H9 (cell line): Measurements from ENCODE around the gene MRPS17. TPM values are rescaled to one million over a fixed set of nuclear protein-coding genes. Genes with fewer than 3 reads are reported as not detected.
A peak's percentile ranks its signal among the peaks of the same experiment; 100 is the strongest.
"Not testable (repeated sequence)": the region's sequence is repeated elsewhere in the genome, so short reads cannot be mapped to it uniquely, and the experiment has no call there.

Source experiments
- DNase-seq: peaks from one replicate; pipeline ENCODE4 v3.0.0-alpha.2; 2017
- H2AFZ ChIP-seq: one replicate; pipeline ENCODE4 v1.6.1; 2013; ENCODE audit warnings: mild to moderate bottlenecking, low read length, control low read depth, moderate library complexity
- H2AK5ac ChIP-seq: 2 replicates; pipeline ENCODE4 v1.6.1; 2013; ENCODE audit warnings: low read length, control low read depth, mixed read lengths; ENCODE audit not compliant: insufficient read length
- H2BK120ac ChIP-seq: one replicate; pipeline ENCODE4 v1.6.1; 2013; ENCODE audit warnings: low read depth, mild to moderate bottlenecking, low read length, control low read depth, inconsistent platforms; ENCODE audit not compliant: poor library complexity, severe bottlenecking
- H2BK12ac ChIP-seq: 2 replicates; pipeline ENCODE4 v1.6.1; 2013; ENCODE audit warnings: low read length, control low read depth, mixed read lengths, low read depth; ENCODE audit not compliant: insufficient read length
- H2BK15ac ChIP-seq: 2 replicates; pipeline ENCODE4 v1.6.1; 2013; ENCODE audit warnings: low read depth, low read length, control low read depth
- H2BK20ac ChIP-seq: one replicate; pipeline ENCODE4 v1.6.1; 2013; ENCODE audit warnings: low read depth, mild to moderate bottlenecking, low read length, control low read depth, inconsistent platforms; ENCODE audit not compliant: poor library complexity, severe bottlenecking
- H2BK5ac ChIP-seq: 2 replicates; pipeline ENCODE4 v1.6.1; 2013; ENCODE audit warnings: low read length, control low read depth, mixed read lengths; ENCODE audit not compliant: insufficient read length
- H3K14ac ChIP-seq: 2 replicates; pipeline ENCODE4 v1.6.1; 2013; ENCODE audit warnings: low read length, control low read depth; ENCODE audit not compliant: insufficient read depth
- H3K18ac ChIP-seq: 2 replicates; pipeline ENCODE4 v1.6.1; 2013; ENCODE audit warnings: low read depth, mild to moderate bottlenecking, mixed read lengths, low read length, control low read depth; ENCODE audit not compliant: insufficient read length
- H3K23ac ChIP-seq: 2 replicates; pipeline ENCODE4 v1.6.1; 2013; ENCODE audit warnings: low read length, control low read depth, mixed read lengths, low read depth; ENCODE audit not compliant: insufficient read length
- H3K23me2 ChIP-seq: 2 replicates; pipeline ENCODE4 v1.6.1; 2013; ENCODE audit warnings: low read depth, mild to moderate bottlenecking, mixed read lengths, low read length, control low read depth; ENCODE audit not compliant: insufficient read length, poor library complexity, severe bottlenecking
- H3K27ac ChIP-seq: 2 replicates; pipeline ENCODE4 v1.5.1; 2013; ENCODE audit warnings: low read length, control low read depth, mixed read lengths, low read depth; ENCODE audit not compliant: insufficient read length
- H3K27me3 ChIP-seq: 2 replicates; pipeline ENCODE4 v1.6.1; 2013; ENCODE audit warnings: low read length, control low read depth, inconsistent platforms; ENCODE audit not compliant: insufficient read depth
- H3K4ac ChIP-seq: 2 replicates; pipeline ENCODE4 v1.6.1; 2013; ENCODE audit warnings: low read depth, mild to moderate bottlenecking, control low read depth, inconsistent platforms, low read length, moderate library complexity
- H3K4me1 ChIP-seq: 2 replicates; pipeline ENCODE4 v1.6.1; 2013; ENCODE audit warnings: low read length, control low read depth, inconsistent platforms; ENCODE audit not compliant: insufficient read depth
- H3K4me2 ChIP-seq: 2 replicates; pipeline ENCODE4 v1.6.1; 2013; ENCODE audit warnings: low read length, control low read depth, mixed read lengths; ENCODE audit not compliant: insufficient read length, insufficient read depth
- H3K56ac ChIP-seq: 2 replicates; pipeline ENCODE4 v1.6.1; 2013; ENCODE audit warnings: low read depth, mild to moderate bottlenecking, mixed read lengths, low read length, control low read depth; ENCODE audit not compliant: insufficient read length
- H3K79me1 ChIP-seq: 2 replicates; pipeline ENCODE4 v1.6.1; 2013; ENCODE audit warnings: low read depth, mild to moderate bottlenecking, moderate library complexity, low read length, control low read depth, inconsistent platforms; ENCODE audit not compliant: insufficient read depth, poor library complexity, severe bottlenecking
- H3K79me2 ChIP-seq: 2 replicates; pipeline ENCODE4 v1.6.1; 2013; ENCODE audit warnings: low read length, control low read depth, inconsistent platforms; ENCODE audit not compliant: insufficient read depth
- H3K9ac ChIP-seq: 2 replicates; pipeline ENCODE4 v1.6.1; 2013; ENCODE audit warnings: low read length, control low read depth, mixed read lengths; ENCODE audit not compliant: insufficient read length; ENCODE audit errors: extremely low read depth
- H3K9me3 ChIP-seq: one replicate; pipeline ENCODE4 v1.6.1; 2013; ENCODE audit warnings: low read depth, low read length, inconsistent platforms; ENCODE audit not compliant: control insufficient read depth
- H3T11ph ChIP-seq: one replicate; pipeline ENCODE4 v1.6.1; 2013; ENCODE audit warnings: mild to moderate bottlenecking, low read length, control low read depth, inconsistent platforms
- H4K20me1 ChIP-seq: one replicate; pipeline ENCODE4 v1.6.1; 2013; ENCODE audit not compliant: control insufficient read depth, insufficient read length, insufficient read depth
- H4K5ac ChIP-seq: 2 replicates; pipeline ENCODE4 v1.6.1; 2013; ENCODE audit warnings: low read depth, mild to moderate bottlenecking, mixed read lengths, low read length, control low read depth; ENCODE audit not compliant: insufficient read length
- H4K8ac ChIP-seq: replicated peaks from 2 replicates; pipeline ENCODE4 v1.6.1; 2013; ENCODE audit warnings: low read length, control low read depth, mixed read lengths, low read depth; ENCODE audit not compliant: insufficient read length
- H4K91ac ChIP-seq: 2 replicates; pipeline ENCODE4 v1.6.1; 2013; ENCODE audit warnings: low read depth, mild to moderate bottlenecking, moderate library complexity, mixed read lengths, low read length, control low read depth; ENCODE audit not compliant: insufficient read length
- H3K27ac Mint-ChIP-seq, 3 experiments: 2 replicates in 2 of 3; 3 replicates in 1 of 3; pipeline ENCODE4 v1.8.0; 2020 to 2021; ENCODE audit warnings: mixed read lengths in 3 of 3, mild to moderate bottlenecking in 1 of 3, moderate library complexity in 1 of 3
- H3K27me3 Mint-ChIP-seq: 2 replicates; pipeline ENCODE4 v1.8.0; 2021; ENCODE audit warnings: low read depth, mild to moderate bottlenecking, moderate library complexity, mixed read lengths
- H3K36me3 Mint-ChIP-seq, 3 experiments: 2 replicates in 2 of 3; 3 replicates in 1 of 3; pipeline ENCODE4 v1.8.0; 2020 to 2021; ENCODE audit warnings: low read depth in 3 of 3, mixed read lengths in 3 of 3; ENCODE audit not compliant: insufficient read depth in 1 of 3
- H3K4me1 Mint-ChIP-seq, 2 experiments: 2 replicates each; pipeline ENCODE4 v1.8.0; 2020; ENCODE audit warnings: mixed read lengths in 2 of 2
- H3K4me3 Mint-ChIP-seq, 2 experiments: 2 replicates in 1 of 2; 3 replicates in 1 of 2; pipeline ENCODE4 v1.8.0; 2020 to 2021; ENCODE audit warnings: mild to moderate bottlenecking in 2 of 2, mixed read lengths in 2 of 2, moderate library complexity in 1 of 2
- H3K9me3 Mint-ChIP-seq, 2 experiments: 2 replicates in 1 of 2; 3 replicates in 1 of 2; pipeline ENCODE4 v1.8.0; 2020; ENCODE audit warnings: mild to moderate bottlenecking in 2 of 2, mixed read lengths in 2 of 2, moderate library complexity in 1 of 2
- WGBS: extraction: QIAGEN DNeasy Blood & Tissue Kit; methylation state at CpG from one replicate; pipeline ENCODE4 v1.1.7; 2013; ENCODE audit warnings: missing lambda C conversion rate, low lambda C conversion rate, mixed read lengths; ENCODE audit not compliant: insufficient read length; ENCODE audit errors: extremely low coverage; 5-methylcytosine and 5-hydroxymethylcytosine counted together
- total RNA-seq: library from RNA; stranded (reverse); gene quantifications from 2 replicates; pipeline ENCODE4 v1.2.1, GENCODE V29; 2021
- TF ChIP-seq, protein P1 (sequence below): fragments of 200-600 bp; sonication (generic); conservative IDR thresholded peaks from 3 replicates; pipeline ENCODE4 v1.8.0; 2021; ENCODE audit warnings: antibody characterized with exemption, mild to moderate bottlenecking

MRPS17 gene
- total RNA-seq, 1 experiment from 2014 or later, result 28.0 TPM

DNA sequence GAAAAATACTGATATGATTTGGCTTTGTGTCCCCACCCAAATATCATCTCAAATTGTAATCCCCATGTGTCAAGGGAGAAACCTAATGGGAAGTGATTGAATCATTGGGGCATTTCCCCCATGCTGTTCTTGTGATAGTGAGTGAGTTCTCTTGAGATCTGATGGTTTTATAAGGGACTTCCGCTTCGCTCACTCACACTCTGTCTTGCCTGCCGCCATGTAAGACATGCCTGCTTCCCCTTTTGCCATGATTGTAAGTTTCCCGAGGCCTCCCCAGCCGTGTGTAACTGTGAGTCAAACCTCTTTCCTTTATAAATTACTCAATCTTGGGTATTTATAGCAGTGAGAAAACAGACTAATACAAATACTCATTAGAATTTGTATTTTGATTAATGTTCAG is 5.1 kb upstream of the MRPS17 start:
- H4K5ac ChIP-seq, result no peak overlapping the region
- H3K9me3 ChIP-seq, result no peaks in the 10 kb centered on the region
- H3K27ac ChIP-seq, result no peak overlapping the region
- no peaks in the 10 kb centered on the region for H3K79me1 ChIP-seq
- DNase-seq, result no peak
- H2BK120ac ChIP-seq, result no peak overlapping the region
- no CpG with 5 or more reads among the region's 5 CpGs for WGBS
- no peak overlapping the region for H3T11ph ChIP-seq
- Mint-ChIP-seq H3K9me3 (peaks cover 38 to 42% of the 10 kb centered on the region in 2 experiments), H3K4me1 (0 out of 4 replicates have a peak, but pooled peaks cover 0 to 2% of the 10 kb centered on the region in 2 experiments), H3K4me3 (no peak overlapping the region), H3K27ac (no peak overlapping the region), H3K27me3 (peaks cover 3% of the 10 kb centered on the region; the same call in 1 of the 2 replicates), H3K36me3 (peaks cover 4 to 13% (median 6%) of the 10 kb centered on the region in 3 experiments; a peak in 5 of 7 replicates)
- H3K18ac ChIP-seq, result no peak overlapping the region
- no peak overlapping the region for H3K4ac ChIP-seq
- no peaks in the 10 kb centered on the region for H3K23me2 ChIP-seq
- no peak overlapping the region for H3K23ac ChIP-seq
- H3K9ac ChIP-seq, result no peak overlapping the region
- no peak overlapping the region for H3K14ac ChIP-seq
- H2BK15ac ChIP-seq, result no peak overlapping the region
- no peaks in the 10 kb centered on the region for H4K20me1 ChIP-seq
- TF ChIP-seq, protein P1, sequence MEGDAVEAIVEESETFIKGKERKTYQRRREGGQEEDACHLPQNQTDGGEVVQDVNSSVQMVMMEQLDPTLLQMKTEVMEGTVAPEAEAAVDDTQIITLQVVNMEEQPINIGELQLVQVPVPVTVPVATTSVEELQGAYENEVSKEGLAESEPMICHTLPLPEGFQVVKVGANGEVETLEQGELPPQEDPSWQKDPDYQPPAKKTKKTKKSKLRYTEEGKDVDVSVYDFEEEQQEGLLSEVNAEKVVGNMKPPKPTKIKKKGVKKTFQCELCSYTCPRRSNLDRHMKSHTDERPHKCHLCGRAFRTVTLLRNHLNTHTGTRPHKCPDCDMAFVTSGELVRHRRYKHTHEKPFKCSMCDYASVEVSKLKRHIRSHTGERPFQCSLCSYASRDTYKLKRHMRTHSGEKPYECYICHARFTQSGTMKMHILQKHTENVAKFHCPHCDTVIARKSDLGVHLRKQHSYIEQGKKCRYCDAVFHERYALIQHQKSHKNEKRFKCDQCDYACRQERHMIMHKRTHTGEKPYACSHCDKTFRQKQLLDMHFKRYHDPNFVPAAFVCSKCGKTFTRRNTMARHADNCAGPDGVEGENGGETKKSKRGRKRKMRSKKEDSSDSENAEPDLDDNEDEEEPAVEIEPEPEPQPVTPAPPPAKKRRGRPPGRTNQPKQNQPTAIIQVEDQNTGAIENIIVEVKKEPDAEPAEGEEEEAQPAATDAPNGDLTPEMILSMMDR, result no peak
- no peak overlapping the region for H2BK5ac ChIP-seq
- H2BK12ac ChIP-seq, result no peak overlapping the region
- H2BK20ac ChIP-seq, result no peak overlapping the region
- H3K27me3 ChIP-seq, result no peaks in the 10 kb centered on the region
- H2AK5ac ChIP-seq, result no peak overlapping the region
- H2AFZ ChIP-seq, result no peak overlapping the region
- H3K4me1 ChIP-seq, result no peaks in the 10 kb centered on the region
- H3K79me2 ChIP-seq, result no peaks in the 10 kb centered on the region
- no peak overlapping the region for H4K8ac ChIP-seq
- H4K91ac ChIP-seq, result no peak overlapping the region
- no peak overlapping the region for H3K56ac ChIP-seq
- H3K4me2 ChIP-seq, result no peak overlapping the region

DNA sequence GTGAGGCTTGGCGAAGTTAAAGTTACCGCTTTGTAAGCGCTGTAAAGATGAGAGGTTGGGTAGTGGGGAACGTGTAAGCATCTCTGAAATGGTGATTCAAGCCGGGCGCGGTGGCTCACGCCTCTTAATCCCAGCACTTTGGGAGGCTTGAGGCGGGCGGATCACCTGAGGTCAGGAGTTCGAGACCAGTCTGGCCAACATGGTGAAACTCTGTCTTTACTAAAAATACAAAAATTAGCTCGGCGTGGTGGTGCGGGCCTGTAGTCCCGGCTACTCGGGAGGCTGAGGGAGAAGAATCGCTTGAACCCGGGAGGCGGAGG is 635 bp downstream of the MRPS17 start:
- H4K91ac ChIP-seq, H3K4me1 Mint-ChIP-seq, H3K27me3 Mint-ChIP-seq, H2BK5ac ChIP-seq, H3K27ac ChIP-seq, H2AFZ ChIP-seq, H3K23me2 ChIP-seq, H3K27me3 ChIP-seq, H4K5ac ChIP-seq, H3K79me1 ChIP-seq, H3K23ac ChIP-seq, H2BK120ac ChIP-seq, H3T11ph ChIP-seq, H4K8ac ChIP-seq, H3K4me1 ChIP-seq, H2BK15ac ChIP-seq, H4K20me1 ChIP-seq, H2BK12ac ChIP-seq, H2BK20ac ChIP-seq, H3K9me3 Mint-ChIP-seq, H3K79me2 ChIP-seq, DNase-seq, H3K9me3 ChIP-seq, H3K56ac ChIP-seq, H2AK5ac ChIP-seq: not testable (repeated sequence)
- peak overlapping the region; percentile 80 for H3K9ac ChIP-seq
- WGBS, result no CpG with 5 or more reads among the region's 19 CpGs
- Mint-ChIP-seq H3K36me3 (peaks cover 20 to 37% (median 22%) of the 10 kb centered on the region in 3 experiments; a peak in 6 of 7 replicates), H3K27ac (peak overlapping the region; percentile 91 to 99 (median 95); a peak in 6 of 7 replicates), H3K4me3 (peak overlapping the region; percentile 96 to 99)
- H3K14ac ChIP-seq, result peak overlapping the region; percentile 87; the same call in 1 of the 2 replicates
- H3K4ac ChIP-seq, result 0 out of 2 replicates have a peak overlapping the region, but pooled peaks have one; percentile 40
- H3K18ac ChIP-seq, result peak overlapping the region; percentile 49
- H3K4me2 ChIP-seq, result peak overlapping the region; percentile 71
